HG02610 (cell line): Measurements from ENCODE around the gene IGFBP1.
"Not testable (repeated sequence)": the region's sequence is repeated elsewhere in the genome, so short reads cannot be mapped to it uniquely, and the experiment has no call there.

ENCODE experiments used
- ATAC-seq: cut with Tn5 transposase; IDR thresholded peaks from one replicate; pipeline ENCODE4 v1.9.1; 2021; ENCODE audit warnings: mild to moderate bottlenecking, moderate library complexity; ENCODE audit not compliant: unreplicated experiment

IGFBP1 gene

DNA sequence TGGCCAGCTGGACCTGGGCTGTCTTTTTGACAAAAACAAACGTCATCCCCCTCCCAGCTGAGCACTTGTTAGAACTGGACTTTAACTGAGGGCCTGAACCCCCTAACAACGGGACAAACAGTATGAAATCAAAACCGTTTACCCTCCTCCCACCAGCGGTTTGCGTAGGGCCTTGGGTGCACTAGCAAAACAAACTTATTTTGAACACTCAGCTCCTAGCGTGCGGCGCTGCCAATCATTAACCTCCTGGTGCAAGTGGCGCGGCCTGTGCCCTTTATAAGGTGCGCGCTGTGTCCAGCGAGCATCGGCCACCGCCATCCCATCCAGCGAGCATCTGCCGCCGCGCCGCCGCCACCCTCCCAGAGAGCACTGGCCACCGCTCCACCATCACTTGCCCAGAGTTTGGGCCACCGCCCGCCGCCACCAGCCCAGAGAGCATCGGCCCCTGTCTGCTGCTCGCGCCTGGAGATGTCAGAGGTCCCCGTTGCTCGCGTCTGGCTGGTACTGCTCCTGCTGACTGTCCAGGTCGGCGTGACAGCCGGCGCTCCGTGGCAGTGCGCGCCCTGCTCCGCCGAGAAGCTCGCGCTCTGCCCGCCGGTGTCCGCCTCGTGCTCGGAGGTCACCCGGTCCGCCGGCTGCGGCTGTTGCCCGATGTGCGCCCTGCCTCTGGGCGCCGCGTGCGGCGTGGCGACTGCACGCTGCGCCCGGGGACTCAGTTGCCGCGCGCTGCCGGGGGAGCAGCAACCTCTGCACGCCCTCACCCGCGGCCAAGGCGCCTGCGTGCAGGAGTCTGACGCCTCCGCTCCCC, at the start of gene IGFBP1:
Gene IGFBP1 (plus strand): TSS at position 304 of the 808 bp plus-strand sequence. CDS start 165 bp downstream, at position 469.
- no peak for ATAC-seq

DNA sequence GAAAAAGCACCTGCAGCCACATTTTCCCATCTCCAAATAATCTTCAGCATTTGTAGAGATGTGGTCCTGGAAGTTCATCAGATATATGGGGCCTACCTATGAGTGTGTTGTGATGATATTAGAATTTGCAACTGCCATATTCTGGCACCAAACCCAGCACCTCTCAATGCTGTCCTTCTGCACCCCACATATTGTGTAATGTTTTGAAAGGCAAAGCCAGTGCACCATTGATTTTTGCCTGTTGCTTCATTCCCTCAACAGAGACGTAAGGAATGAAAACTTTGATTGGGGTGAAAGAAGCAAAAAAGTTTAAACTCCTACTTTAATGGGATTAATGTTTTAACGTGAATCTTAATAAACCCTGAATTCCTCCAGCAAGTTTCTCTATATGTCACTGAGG, 49.4 kb upstream of the IGFBP1 start:
- ATAC-seq: not testable (repeated sequence)

DNA sequence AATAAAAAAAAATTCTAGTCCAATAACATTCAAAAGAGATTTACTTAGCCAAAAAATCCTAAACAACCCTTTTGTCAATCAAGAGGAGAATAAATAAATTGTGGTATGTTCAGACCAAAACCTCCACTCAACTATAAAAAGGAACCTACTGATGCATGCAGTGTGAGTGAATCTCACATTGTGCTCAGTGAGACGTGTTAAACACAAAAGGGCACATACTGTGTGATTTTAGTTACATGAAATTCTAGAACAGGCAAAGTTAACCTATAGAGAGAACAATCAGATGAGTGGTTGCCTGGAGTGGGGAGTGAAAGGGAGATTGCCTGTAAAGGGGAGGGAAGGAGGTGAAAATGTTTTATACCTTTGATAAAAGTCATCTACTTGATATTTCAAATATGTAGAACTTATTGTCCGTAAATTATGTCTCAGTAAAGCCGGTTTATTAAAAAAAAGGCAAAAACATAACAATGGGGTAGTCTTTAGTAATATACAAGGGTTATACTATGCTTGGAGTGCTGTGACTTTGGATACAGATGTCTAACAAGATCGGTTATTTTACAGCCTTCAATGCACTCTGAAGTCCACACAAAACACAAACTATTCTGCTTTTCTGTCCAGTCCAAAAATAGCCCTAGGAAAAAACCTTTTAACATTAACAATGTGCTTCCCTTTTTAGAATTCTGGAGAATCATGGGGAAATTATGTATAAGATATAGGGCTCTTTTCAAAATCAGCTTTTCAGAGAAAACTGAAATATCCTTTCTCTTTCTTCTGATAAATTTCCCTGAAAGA, 46.2 kb upstream of the IGFBP1 start:
- ATAC-seq: not testable (repeated sequence)

DNA sequence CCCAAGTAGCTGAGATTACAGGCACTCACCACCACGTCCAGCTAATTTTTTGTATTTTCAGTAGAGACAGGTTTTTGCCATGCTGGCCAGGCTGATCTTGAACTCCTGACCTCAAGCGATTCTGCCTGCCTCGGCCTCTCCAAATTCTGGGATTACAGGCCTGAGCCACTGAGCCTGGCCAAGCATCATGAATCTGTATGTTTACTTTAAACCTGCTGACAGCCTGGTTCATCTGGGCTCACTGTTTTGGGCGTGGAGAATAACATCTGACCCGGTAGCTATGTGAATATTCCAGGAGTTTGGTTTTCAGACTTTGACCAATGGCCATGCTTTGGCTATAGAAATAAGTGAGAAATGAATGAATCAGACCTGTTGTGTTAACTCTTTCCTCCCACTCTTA, 41.8 kb upstream of the IGFBP1 start:
- not testable (repeated sequence) for ATAC-seq

DNA sequence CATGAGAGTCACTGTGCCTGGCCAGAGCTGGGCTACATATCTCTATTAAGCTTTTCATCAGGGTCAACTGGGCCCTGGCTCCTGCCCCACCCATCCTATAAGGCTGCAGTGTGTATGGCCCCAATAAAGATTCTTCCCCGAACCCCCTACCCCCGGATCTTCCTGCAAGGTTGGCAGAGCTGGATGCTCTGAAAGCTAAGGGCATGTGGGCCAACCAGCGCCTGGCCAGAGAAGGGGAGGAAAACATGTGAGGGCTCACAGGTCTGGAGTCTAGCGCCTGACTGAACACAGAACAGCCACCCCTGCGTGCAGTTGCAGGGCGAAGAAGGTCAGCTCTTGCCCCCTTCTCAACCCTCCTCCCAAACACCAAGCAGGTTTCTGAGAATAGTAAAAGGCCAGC, 39.6 kb upstream of the IGFBP1 start:
- ATAC-seq: not testable (repeated sequence)

DNA sequence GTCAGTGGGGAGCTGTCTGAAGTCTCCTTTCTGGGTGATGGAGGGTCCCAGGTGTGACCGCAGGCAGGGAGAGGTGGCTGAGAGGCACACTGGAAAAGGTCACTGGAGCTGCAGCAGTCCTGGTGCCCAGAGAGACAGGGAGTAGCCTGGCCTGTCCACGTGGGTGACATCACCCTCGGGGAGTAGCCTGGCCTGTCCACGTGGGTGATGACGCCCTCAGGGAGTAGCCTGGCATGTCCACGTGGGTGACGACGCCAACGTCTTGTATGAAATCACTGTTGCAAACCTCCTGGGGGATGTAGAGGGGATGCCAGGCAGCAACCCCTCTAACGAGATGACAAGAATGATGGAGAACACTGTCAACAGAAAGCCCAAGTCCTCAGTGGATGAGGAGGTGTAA, 35.3 kb upstream of the IGFBP1 start:
- ATAC-seq: not testable (repeated sequence)

DNA sequence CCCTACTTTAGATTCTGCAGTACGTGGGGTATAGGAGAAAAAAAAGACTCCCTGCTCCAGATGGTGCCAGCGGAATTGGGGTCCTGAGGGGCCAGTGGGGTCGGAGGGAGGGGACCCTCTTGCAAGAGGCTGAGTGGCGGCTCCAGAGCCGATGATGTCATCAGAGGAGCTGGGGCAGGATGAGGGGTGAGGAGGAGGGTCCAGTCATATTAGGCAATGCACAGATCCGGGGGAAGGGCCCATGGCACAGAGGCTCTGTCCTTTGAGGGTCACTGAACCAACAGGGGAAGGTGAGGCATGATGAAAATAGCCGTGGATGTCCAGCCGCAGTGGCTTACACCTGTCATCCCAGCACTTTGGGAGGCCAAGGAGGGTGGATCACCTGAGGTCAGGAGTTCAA, 34.8 kb upstream of the IGFBP1 start:
- ATAC-seq: not testable (repeated sequence)

DNA sequence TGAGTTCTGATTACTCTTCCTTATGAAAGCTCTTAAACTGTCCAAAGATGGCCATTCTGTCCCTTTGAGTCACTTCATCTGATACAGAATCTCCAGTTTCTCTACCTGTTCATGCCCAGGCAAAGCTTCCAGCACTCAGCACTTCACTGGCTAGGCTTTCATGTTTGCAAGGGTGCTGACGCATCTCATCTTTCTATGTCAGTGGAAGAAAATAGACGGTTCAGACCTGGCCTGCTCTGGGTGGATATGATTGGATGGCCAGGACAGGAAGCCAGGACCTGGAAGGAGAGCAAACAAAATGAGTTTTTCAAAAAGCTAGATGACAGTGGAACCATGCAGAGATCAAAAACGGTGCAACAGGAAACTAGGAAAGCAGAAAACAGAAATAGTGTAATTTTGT, 32.6 kb upstream of the IGFBP1 start:
- ATAC-seq: not testable (repeated sequence)

DNA sequence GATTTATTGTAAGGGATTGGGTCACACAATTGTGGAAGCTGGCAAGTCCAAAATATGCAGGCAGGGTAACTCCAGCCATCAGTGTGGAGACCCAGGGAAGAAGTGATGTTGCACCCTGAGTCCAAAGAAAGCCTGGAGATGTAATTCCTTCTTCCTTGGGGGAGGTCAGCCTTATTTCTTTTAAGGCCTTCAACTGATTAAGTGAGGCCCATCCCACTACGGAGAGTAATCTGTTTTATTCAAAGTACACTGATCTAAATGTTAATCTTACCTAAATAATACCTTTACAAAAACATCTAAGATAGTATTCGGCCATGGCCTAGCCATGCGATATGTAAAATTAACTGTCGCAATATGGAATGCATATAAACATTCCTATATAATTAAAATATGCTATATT, 31.4 kb upstream of the IGFBP1 start:
- ATAC-seq: not testable (repeated sequence)

DNA sequence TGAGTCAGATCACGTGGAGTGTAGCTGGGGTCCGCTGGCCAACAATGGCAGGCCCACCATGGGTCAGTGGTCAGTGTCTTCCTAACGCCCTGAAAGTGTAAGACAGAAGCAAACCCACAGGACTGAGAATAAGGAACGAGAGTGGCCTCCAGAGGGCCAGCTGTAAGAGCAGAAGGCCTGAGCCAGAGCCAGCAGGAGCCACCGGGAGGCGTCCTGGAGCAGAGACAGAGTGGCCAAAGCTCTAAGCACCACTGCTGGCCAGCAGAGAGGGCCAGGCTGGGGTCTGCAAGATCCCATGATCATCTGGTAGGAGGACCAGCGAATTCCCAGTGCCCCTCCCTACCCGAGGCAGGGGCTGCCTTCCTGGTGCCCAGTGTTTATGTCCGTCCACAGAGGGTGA, 24.6 kb upstream of the IGFBP1 start:
- no peak for ATAC-seq

DNA sequence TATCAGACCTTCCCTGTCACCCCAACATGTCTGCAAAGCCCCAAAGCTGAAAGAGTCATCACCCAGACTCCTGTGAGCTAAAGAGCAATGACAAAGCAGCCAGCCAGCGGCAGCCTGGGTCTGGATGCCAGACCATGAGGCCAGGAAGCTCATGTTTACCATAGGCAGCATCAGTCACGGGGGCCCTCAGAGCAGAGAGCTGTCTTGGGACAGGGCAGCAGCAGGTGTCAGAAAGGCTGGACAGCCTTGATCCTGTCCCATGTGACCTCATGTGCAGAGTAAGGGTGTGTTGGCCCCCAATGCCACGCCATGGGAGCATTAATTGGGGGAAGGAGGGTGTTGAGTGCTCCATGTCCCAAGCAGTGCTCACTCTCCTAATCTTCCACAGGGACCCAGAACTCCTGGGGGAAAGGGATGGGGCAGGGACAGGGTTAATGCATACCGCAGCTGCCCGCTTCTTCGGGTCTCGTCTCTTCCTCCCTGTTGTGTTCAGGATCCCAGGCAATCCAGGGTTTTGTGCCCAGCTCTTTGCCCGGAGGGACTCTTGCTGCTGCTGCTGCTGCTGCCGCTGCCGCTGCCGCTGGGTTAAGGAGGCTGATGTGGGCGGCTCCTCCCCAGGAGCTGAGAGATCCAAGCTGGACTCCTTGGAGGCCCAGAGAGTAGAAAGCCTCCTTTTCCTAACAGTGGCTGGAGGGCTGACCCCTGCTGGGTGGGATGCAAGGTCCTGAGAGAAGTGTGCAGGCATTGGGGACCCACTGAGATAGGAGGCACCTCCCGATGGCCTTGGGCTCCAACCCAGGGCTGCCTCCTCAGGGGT, 22.5 kb upstream of the IGFBP1 start:
- no peak for ATAC-seq

DNA sequence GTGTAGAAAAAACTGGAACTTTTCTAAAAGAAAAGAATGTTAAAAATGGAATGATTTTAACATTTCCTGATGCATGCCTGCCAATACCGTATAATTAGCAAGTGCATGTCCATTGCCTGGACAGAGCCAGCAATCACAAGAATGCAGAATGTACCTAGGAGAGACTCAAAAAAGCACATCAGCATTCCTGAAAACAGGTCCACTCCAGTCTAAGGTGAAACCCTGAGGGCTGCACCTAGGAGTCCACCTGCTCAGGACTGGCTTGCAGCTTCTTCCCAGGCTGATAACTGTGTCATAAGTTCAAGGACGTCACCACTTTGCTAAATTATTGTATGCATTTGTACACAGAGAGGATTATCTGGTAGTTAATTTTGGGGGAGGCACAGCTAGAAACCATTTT, 20.8 kb upstream of the IGFBP1 start:
- no peak for ATAC-seq

DNA sequence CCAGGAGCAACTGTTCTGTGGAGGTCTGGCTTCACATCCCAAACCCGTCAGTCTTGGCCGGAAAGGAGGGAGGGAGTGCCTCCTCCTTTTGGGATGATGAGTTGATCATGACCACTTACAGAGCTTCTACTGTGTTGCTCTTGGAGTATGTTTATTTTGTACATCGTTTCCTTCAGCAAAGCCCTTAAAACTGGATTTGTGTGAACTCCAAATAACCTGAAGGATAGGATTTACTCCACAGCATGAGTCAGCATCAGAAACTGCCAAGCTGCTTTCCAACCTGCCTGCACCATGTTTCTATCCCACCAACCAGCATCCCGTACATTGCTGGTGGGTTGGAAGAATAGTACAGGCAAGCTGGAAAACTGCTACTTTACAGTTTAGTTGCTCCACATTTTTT, 18.9 kb upstream of the IGFBP1 start:
- no peak for ATAC-seq

DNA sequence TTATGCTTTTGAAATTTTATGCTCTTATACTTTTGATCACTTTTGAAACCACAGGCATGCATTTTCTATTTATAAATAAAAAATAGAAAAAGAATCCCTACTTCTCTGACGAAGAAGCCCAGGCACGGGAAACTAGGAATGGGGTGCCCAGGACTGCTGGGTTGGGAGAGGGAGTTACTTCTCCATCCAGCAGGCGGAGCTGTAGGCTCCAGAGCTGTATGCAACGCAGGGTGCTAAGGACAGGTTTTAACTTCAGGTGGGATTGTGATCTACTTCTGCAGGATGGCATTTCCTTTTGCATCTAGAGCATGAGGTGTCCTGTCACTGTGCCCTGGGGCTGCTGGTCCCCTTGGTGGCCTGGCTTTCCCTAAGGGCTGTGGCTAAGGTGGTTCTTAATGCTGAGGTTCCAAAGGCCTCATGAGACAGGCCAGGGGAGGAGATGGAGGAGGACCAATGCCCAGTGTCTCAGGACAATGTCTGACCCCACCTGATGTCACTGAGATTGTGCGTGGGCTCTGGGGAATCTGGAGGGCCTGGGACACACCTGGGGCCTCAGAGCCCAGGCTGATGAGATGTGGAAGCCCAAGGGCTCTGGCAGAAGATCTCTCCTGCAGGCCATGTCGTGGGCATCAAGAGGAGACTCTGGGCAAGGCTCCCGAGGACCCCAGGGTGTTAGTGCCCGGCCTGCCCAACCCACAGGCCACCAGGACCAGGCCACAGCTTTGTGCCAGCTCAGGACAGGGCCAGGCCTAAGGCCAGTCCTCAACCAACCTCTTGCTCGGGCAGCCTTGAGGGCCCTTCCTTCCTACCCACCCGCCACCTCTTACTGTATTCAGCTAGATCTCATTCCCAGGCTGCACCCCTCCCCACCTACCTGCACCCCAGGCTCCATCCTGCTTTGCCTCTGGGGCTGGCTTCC, 15.9 kb upstream of the IGFBP1 start:
- ATAC-seq: no peak

DNA sequence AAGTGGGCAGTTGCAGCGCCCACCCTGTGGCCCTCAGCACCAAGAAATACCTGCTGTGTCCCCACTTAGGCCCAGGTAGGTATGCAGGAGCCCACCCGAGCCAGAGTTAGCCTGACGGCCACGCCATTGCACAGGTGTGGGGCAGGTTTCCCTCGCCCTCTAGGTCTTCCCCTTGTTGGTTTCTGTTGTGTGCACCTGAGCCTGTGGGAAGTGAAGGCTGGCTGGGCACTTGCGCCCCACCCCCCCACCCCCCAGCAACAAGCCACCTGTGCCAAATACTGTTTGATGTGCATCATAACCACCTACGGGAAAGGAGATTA, 15.3 kb upstream of the IGFBP1 start, which contains the start of gene CCDC201:
Gene CCDC201 (minus strand): TSS at position 48 of the 320 bp plus-strand sequence. CDS start 75 bp downstream, outside the sequence.
- no peak for ATAC-seq

DNA sequence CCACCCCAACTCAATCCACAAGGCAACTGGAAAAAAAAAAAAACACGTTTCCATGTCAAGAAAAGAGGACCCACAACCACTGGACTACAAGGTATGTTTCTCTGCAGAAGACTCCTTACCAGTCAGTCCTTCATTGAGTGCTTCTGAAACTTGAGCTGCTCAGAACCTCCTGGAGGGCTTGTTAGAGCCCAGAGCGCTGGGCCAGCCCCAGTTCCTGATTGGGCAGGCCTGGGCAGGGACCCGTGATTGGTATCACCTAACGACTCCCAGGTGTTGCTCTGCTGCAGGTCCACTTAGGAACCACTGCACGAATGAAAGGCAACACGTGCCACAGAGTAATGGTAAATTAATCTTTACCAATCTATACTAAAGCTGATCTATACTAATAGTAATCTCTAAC, 14.9 kb upstream of the IGFBP1 start:
- no peak for ATAC-seq

DNA sequence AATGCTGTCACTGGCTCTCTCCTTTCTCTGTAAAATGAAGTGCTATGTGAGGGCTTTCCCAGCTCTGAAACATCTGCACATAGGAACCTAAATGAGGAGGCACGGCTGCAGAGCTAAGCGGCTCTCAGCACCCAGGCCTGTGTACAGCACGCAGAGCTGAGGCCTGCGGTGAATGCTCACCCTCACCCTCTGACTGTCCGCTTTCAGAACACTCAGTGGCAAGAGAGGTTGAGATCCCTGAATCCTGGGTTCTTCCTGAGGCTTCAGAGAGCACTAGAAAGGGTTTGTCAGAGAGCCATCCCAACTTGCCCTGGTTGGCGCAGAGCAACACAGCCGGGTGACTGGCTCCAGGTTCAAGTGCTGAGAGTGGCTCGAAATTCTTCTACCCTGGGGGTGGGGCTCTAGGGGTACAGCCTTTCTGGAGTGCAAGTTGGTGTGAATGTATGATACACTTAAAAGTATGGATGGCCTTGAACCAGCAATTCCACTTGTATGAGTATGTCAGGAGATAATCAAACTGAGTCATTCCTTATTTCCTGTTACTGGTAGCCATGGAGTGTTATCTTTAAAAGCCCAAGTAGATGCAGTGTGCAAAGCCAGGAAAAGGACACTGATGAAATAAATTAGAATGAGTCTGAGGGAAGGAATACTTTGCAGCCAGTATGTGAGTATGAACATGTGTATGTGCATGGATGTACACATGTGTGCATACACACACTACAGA, 13.7 kb upstream of the IGFBP1 start:
- ATAC-seq: no peak

DNA sequence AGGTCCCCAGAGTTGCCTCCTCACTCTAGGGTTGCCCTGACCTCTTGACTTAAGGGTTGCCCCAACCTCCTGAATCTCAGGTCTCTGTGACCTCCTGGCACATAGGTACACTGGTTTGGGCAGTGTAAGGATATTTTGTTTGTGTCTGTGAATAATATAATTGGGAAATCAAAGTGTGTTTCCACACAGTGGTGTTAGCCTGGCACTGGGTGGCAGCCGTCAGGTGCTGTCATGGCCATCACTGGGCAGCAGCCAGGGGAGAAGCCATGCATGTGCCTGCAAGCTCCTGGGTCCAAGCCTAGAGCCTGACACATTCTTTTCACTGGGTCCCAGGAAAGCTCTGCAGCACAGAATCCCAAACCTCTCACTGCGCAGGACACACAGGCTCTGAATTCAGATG, 11.8 kb upstream of the IGFBP1 start:
- ATAC-seq: no peak

DNA sequence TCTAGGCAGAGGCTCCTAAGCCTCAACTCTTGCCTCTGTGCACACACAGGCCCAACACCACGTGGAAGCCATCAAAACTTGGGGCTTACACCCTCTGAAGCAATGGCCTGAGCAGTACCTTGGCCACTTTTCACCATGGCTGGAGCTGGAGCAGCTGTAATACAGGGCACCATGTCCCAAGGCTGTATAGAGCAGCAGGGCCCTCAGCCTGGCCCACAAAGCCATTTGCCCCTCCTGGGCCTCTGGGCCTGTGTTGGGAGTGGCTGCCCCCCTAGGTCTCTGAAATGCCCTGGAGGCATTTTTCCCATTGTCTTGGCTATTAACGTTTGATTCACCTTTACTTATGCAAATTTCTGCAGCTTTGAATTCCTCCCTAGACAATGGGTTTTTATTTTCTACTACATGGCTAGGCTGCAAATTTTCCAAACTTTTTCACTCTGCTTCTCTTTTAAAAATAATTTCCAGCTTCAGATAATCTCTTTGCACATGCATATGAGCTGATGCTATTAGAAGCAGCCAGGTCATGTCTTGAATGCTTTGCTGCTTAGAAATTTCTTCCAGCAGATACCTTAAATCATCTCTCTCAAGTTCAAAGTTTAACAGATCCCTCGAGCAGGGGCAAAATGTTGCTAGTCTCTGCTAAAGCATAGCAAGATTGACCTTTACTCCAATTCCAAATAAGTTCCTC, 9.7 kb upstream of the IGFBP1 start:
- no peak for ATAC-seq
